ENCODE data around the gene TECTA.

Gene TECTA, protein sequence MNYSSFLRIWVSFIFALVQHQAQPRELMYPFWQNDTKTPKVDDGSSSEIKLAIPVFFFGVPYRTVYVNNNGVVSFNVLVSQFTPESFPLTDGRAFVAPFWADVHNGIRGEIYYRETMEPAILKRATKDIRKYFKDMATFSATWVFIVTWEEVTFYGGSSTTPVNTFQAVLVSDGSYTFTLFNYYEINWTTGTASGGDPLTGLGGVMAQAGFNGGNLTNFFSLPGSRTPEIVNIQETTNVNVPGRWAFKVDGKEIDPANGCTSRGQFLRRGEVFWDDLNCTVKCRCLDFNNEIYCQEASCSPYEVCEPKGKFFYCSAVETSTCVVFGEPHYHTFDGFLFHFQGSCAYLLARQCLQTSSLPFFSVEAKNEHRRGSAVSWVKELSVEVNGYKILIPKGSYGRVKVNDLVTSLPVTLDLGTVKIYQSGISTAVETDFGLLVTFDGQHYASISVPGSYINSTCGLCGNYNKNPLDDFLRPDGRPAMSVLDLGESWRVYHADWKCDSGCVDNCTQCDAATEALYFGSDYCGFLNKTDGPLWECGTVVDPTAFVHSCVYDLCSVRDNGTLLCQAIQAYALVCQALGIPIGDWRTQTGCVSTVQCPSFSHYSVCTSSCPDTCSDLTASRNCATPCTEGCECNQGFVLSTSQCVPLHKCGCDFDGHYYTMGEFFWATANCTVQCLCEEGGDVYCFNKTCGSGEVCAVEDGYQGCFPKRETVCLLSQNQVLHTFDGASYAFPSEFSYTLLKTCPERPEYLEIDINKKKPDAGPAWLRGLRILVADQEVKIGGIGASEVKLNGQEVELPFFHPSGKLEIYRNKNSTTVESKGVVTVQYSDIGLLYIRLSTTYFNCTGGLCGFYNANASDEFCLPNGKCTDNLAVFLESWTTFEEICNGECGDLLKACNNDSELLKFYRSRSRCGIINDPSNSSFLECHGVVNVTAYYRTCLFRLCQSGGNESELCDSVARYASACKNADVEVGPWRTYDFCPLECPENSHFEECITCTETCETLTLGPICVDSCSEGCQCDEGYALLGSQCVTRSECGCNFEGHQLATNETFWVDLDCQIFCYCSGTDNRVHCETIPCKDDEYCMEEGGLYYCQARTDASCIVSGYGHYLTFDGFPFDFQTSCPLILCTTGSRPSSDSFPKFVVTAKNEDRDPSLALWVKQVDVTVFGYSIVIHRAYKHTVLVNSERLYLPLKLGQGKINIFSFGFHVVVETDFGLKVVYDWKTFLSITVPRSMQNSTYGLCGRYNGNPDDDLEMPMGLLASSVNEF (N-terminal part only)

DNA sequence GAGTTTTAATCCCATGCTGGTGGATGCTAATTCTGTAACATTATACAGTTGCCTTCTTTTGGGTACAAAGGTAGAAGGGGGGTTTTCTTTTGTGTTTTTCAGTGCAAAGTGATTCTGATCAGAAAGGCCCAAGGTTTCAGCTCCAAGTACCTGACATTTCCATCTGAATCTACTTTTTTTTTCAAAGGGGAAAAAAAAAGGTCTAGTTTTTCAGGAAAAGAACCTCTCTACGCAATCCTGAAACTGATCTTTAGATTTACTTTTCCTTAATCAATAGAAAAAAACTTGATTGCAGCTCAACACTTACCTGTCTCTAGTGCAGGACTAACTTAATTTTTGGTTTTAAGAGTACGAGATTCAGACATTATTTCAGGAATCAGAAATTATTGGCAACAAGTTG lies at the start of gene TECTA:
Gene TECTA (plus strand): TSS at position 301 of the 400 bp plus-strand sequence. CDS start 1,423 bp downstream, outside the sequence.
- no peak for DNase-seq

DNA sequence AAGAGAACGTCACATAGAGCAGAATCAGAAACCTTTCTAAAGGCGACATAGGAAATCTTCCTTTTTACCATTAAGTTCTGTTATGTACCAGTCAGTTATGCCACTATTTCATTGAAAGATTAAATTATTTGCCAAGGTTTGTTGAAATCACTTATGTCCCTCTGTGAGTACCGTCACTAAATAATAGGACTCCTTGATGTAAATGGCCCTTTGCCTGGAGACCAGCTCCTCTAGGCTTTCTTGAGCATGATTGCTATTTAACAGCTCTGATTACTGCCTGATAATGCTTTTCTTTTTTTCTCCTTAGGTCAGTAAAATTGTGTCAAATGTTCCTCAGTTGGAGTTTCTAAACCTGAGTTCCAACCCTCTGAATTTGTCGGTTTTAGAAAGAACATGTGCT lies 47.8 kb upstream of the TECTA start:
- DNase-seq: no peak

GRCh38 chr11:121054266-121054665 lies 46.8 kb upstream of the TECTA start:
- DNase-seq: no peak

- DNase-seq: no peak
Measured at GRCh38 chr11:121055076-121055475, 46.0 kb upstream of the TECTA start.

GRCh38 chr11:121057922-121058321 lies 43.1 kb upstream of the TECTA start:
- no peak for DNase-seq

DNA sequence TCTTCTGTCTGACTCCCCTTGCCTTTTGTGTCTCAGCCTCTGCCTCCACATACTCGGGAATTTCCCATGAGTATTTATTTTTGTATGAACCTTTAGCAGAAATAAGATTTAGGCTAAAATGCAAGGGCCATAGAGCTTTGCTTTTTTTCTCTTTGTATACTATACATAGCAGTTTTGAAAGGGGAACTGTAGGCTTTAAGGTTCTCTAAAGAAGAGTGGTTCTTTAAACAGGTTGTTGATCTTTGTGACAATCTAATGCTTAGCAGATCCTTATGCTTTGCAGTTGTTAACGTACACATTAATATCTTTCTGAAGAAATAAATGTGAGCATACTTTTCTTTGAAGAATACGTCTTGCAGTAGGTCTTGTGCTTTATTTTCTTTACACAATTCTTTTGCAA lies 42.1 kb upstream of the TECTA start:
- DNase-seq: no peak

DNA sequence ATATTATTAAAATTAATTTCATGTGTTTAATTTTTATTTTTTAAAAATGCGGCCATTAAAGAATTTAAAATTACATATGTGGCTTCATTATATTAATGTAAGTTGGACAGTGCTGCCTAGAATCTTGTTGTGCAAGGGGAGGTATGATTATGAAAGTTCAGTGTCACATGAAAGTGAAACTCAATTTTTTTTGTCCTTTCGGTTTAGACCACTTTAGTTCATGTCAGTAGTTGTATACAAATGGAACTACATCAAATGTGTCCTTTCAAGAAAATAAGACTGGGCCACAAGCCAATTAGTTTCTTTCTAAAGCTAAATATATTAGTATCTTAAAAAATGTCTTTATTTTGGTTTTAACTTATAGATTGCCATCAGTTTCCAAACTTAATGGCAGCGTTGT lies 41.4 kb upstream of the TECTA start:
- no peak for DNase-seq

- DNase-seq: no peak
Measured at GRCh38 chr11:121063728-121064127, 37.3 kb upstream of the TECTA start.

- no peak for DNase-seq
Measured at GRCh38 chr11:121066623-121067022, 34.4 kb upstream of the TECTA start.

GRCh38 chr11:121067026-121067425 lies 34.0 kb upstream of the TECTA start:
- no peak for DNase-seq

- no peak for DNase-seq
Measured at GRCh38 chr11:121067453-121067852, 33.6 kb upstream of the TECTA start.

DNA sequence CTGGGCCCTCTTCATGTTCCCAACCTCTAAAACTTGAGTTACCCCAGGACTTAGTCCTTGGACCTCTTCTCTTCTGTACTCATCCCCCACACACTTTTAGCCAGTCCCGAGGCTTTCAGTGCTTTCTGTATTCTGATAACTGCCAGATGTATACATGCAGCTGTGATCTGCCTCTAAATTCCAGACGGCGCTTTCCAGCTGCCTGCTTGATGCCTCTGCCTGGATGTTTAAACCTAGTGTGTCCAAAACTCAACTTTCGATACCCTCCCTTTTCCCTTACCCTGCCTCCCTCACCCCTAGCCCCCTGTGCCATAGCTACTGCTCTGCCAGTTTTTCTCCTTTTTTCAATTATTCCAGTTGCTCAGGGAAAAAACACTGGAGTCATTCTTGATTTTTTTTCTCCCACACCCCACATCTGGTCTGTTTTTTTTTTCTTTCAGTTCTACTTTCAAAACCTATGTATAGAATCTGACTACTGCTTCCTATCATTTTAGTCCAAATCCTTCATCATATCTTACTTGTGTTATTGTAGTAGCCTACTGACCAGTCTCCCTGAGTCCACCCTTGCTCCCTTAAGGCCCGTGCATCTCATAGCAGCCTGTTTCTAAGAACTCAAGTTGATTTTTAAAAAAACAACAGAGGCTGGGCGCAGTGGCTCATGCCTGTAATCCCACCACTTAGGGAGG lies 32.9 kb upstream of the TECTA start:
- no peak for DNase-seq

GRCh38 chr11:121068787-121069186 lies 32.3 kb upstream of the TECTA start:
- no peak for DNase-seq

DNA sequence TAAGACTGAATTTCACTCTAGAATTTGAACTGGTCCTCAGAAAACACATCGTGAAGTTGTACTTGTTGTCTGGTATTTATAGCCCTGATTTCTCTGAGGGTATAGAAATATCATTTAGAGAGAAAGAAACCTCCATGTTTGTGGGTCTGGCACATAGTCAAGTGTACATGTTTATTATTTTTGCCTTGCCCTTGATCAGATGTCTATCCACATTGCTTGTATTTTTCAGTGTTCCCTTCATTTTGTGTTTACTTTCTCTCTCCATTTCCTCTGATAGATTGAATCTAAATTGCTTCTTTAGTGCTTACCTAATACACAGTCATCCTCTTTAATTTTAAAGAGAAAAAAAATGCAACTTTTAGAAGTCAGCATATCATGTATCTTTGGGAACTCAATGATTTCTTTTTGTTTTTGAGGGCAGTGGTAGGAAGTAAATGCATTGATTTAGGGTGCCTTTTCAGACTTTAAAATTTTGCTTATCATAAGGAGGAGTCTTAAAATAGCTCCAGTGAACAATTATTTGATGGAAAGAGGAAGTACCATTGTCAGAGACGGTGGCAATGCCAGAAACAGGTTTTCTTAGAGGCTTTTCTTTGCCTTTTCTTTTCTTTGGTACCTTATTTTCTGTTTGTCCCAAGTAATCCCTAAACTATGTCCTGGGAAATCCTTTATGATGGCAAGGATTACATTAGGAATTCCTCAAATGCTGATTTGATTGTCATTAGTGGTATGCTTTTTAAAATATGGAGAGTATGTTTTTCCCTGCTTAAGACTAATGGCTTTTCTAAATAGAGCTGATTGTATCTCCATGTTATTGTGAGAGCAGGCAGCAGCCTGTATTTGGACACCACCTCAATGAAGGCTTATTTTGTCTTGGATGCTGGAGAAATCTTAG lies 29.8 kb upstream of the TECTA start:
- no peak for DNase-seq

- DNase-seq: no peak
Measured at GRCh38 chr11:121071846-121072450, 29.1 kb upstream of the TECTA start.

GRCh38 chr11:121081321-121081720 lies 19.7 kb upstream of the TECTA start:
- no peak for DNase-seq

- no peak for DNase-seq
Measured at GRCh38 chr11:121082219-121082618, 18.8 kb upstream of the TECTA start.

- no peak for DNase-seq
Measured at GRCh38 chr11:121082670-121083069, 18.4 kb upstream of the TECTA start.

DNA sequence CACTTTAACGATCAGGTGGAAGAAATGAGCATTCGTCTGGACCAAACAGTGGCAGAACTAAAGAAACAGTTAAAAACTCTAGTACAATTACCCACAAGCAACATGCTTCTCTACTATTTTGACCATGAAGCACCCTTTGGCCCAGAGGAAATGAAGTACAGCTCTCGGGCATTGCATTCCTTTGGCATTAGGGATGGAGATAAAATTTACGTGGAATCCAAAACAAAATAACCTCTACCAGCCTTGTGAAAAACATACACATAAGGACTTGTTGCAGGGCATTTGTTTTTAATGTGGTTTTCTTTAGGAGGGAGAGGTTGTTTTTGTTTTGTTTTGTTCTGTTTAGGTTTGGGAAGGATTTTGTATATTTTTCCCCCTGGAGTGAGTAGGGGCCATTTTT lies 14.2 kb upstream of the TECTA start:
- DNase-seq: no peak

DNA sequence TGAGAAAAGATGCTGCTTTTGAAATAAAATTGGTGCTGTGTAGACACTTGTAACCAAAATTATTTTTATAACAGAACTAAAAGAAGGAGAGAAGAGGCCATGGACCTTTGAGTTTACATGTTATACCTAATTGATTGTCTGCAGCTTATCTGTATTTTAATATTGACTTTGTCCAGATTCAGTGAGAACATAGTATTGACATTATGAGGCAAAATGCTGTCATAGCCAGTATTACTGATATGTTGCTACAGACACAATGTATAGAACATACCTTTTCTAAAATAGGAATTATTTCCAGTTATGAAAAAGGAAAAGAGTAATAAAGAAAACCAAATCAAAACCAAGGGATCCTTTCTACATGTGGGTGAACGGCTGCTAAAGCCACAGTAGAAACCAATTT lies 11.5 kb upstream of the TECTA start:
- no peak for DNase-seq

DNA sequence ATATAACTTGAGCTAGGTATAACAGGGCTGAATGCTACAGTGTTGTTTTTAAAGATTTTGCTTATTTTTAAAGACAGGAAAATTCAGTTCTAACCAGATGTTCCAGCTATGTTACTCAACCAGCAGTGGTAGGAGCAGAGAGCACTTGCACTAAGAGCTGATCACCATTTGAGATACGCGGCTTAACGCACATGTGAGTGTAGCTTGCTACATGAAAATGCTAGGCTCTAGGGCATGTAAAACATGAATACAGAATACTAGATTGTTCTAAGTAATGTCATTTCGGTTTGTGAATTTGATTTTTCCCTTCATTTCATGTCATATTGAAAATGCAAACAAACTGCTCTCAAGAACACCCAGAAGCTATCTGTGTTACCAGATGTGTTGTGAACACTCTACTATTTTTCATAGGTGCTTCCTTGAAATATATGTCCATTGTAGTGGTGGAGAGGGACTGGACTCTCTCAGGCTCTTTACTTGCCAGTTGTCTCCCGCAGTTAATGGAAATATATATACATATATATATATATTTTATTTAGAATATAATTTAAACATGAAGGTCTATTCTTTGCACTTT lies 10.8 kb upstream of the TECTA start:
- DNase-seq: no peak
